Endothelial cell (in vitro differentiated cells): Measurements from ENCODE around the gene AIDA. TPM values are rescaled to one million over a fixed set of nuclear protein-coding genes. Genes with fewer than 3 reads are reported as not detected.

Experiments used
- DNase-seq: peaks from one replicate; pipeline ENCODE4 v3.0.0; 2021; ENCODE audit warnings: low spot score
- H3K27ac Mint-ChIP-seq: one replicate; pipeline ENCODE4 v1.8.0; 2021; ENCODE audit warnings: mixed read lengths, inconsistent platforms; ENCODE audit not compliant: unreplicated experiment
- H3K27me3 Mint-ChIP-seq: one replicate; pipeline ENCODE4 v1.8.0; 2021; ENCODE audit warnings: mild to moderate bottlenecking, moderate library complexity, mixed read lengths, inconsistent platforms; ENCODE audit not compliant: unreplicated experiment
- H3K36me3 Mint-ChIP-seq: one replicate; pipeline ENCODE4 v1.8.0; 2021; ENCODE audit warnings: mild to moderate bottlenecking, low read depth, mixed read lengths, inconsistent platforms; ENCODE audit not compliant: unreplicated experiment
- H3K4me1 Mint-ChIP-seq: one replicate; pipeline ENCODE4 v1.8.0; 2021; ENCODE audit warnings: mild to moderate bottlenecking, mixed read lengths, inconsistent platforms; ENCODE audit not compliant: unreplicated experiment
- H3K4me3 Mint-ChIP-seq: one replicate; pipeline ENCODE4 v1.8.0; 2021; ENCODE audit warnings: mild to moderate bottlenecking, mixed read lengths, inconsistent platforms; ENCODE audit not compliant: unreplicated experiment
- H3K9me3 Mint-ChIP-seq: one replicate; pipeline ENCODE4 v1.8.0; 2021; ENCODE audit warnings: mixed read lengths, inconsistent platforms; ENCODE audit not compliant: unreplicated experiment
- total RNA-seq: library from RNA; stranded (reverse); fragmentation: NEBNext Ultra II Directional; extraction: Animal tissue kit (Norgen Biotek cat#: 25700); gene quantifications from one replicate; pipeline ENCODE4 v1.2.1, GENCODE V29; 2021; ENCODE audit not compliant: unreplicated experiment
- TF ChIP-seq, protein P1 (sequence below): fragments of 200-600 bp; sonication (generic); IDR thresholded peaks from one replicate; pipeline ENCODE4 v1.5.0; 2021; ENCODE audit warnings: antibody characterized with exemption; ENCODE audit not compliant: unreplicated experiment

The AIDA gene
- total RNA-seq, 1 donor from 2014 or later = 93.4 TPM

DNA sequence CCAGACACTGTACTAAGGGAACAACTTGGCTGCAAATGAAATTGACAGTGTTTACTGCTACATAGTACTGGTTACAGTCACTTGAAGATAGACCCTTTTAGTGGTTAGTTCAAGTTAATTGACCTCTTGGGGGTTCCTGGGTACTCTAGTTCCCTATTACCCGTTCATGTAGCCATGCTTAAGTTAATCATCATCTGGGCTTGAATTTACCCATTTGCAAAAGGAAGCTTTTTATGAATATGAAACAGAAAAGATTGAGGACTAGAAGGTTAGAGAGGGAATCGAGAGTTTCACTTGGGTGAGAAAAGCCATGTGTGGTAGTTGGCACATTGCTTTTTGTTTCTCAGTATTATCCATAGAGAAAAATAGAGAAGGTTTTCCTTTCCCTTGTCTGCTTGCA, 91.7 kb downstream of the AIDA start:
- Mint-ChIP-seq H3K9me3 (no peaks in the 10 kb centered on the region), H3K27ac (no peak overlapping the region), H3K4me3 (no peak overlapping the region), H3K27me3 (no peaks in the 10 kb centered on the region), H3K4me1 (peaks cover 15% of the 10 kb centered on the region), H3K36me3 (peaks cover 11% of the 10 kb centered on the region)
- TF ChIP-seq, protein P1, sequence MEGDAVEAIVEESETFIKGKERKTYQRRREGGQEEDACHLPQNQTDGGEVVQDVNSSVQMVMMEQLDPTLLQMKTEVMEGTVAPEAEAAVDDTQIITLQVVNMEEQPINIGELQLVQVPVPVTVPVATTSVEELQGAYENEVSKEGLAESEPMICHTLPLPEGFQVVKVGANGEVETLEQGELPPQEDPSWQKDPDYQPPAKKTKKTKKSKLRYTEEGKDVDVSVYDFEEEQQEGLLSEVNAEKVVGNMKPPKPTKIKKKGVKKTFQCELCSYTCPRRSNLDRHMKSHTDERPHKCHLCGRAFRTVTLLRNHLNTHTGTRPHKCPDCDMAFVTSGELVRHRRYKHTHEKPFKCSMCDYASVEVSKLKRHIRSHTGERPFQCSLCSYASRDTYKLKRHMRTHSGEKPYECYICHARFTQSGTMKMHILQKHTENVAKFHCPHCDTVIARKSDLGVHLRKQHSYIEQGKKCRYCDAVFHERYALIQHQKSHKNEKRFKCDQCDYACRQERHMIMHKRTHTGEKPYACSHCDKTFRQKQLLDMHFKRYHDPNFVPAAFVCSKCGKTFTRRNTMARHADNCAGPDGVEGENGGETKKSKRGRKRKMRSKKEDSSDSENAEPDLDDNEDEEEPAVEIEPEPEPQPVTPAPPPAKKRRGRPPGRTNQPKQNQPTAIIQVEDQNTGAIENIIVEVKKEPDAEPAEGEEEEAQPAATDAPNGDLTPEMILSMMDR = no peak
- no peak for DNase-seq

DNA sequence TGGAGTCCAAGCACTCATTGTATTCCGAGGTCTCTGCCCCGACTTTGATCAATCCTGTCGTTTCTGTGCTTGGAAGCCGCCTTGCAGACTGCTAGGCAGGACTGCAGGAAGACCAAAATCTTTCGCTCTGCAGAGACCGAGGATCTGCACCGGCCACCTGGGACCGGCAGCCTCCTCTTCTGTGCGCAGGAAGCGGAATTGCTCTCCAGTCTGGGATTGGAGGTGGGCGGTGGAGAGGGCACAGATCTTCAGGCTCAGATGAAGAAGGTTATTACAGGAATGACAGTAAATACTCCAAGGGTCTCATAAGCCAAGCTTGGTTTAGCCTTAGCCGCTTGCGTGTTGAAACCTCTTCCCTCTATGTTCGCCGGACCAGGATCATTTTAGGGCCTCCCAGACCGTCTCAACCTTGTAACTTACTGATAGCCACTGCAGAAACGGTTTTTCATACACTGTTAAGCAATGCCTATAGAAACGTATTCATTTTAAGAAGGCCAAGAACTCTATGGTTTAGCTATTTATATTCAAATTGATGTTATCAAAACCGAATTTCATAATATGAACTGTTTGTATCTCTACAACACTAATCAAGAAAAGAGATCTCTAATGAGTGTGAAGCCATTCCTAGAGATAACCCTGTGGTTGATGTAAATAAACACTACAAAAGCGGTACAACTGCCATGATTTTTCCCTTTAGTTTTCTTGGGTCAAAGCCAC, 93.3 kb downstream of the AIDA start:
- peaks cover 15% of the 10 kb centered on the region for H3K4me1 Mint-ChIP-seq
- H3K9me3 Mint-ChIP-seq = no peaks in the 10 kb centered on the region
- peak overlapping the region; percentile 62 for H3K27ac Mint-ChIP-seq
- DNase-seq = peak; percentile 51
- H3K27me3 Mint-ChIP-seq = no peaks in the 10 kb centered on the region
- peaks cover 11% of the 10 kb centered on the region for H3K36me3 Mint-ChIP-seq
- TF ChIP-seq, protein P1 = no peak
- H3K4me3 Mint-ChIP-seq = peak overlapping the region; percentile 95

Other genes starting within 250 kb of the AIDA start
- gene HHIPL2, start 164.4 kb downstream of the AIDA start, total RNA-seq = 0.62 TPM
- 6.6 TPM for gene TAF1A, start 122.6 kb downstream of the AIDA start, total RNA-seq
- gene MIA3, start 94.4 kb downstream of the AIDA start, total RNA-seq = 48.5 TPM
- 38.4 TPM for gene BROX, start 73 bp upstream of the AIDA start, total RNA-seq
- not detected for gene FAM177B, start 24.7 kb upstream of the AIDA start, total RNA-seq
- 27.2 TPM for gene DISP1, start 102.5 kb upstream of the AIDA start, total RNA-seq